ENCODE data around the gene ITIH5.

DNA sequence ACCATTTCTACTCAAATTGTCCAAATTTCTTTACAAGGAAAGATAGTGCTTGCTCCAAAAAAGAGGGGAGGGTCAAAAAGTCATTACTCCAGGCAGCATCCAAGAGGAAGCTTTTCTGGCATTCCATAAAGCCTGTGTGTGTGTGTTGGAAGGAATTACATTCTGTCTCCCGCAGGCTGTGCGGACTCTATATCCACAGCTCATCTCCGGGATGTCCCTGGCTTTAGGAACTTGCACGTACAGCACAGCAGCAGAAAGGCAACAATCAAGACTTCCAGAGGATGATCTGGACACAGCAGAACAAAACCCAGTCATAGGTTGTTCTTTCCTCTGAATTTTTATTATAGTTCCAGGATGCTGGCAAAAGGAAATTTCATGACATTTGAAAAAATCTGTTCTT lies 94.8 kb downstream of the ITIH5 start:
- TF ChIP-seq, protein P1, sequence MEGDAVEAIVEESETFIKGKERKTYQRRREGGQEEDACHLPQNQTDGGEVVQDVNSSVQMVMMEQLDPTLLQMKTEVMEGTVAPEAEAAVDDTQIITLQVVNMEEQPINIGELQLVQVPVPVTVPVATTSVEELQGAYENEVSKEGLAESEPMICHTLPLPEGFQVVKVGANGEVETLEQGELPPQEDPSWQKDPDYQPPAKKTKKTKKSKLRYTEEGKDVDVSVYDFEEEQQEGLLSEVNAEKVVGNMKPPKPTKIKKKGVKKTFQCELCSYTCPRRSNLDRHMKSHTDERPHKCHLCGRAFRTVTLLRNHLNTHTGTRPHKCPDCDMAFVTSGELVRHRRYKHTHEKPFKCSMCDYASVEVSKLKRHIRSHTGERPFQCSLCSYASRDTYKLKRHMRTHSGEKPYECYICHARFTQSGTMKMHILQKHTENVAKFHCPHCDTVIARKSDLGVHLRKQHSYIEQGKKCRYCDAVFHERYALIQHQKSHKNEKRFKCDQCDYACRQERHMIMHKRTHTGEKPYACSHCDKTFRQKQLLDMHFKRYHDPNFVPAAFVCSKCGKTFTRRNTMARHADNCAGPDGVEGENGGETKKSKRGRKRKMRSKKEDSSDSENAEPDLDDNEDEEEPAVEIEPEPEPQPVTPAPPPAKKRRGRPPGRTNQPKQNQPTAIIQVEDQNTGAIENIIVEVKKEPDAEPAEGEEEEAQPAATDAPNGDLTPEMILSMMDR (IDR thresholded peaks at IDR 0.05) = no peak
- no peak for TF ChIP-seq POLR2A (IDR thresholded peaks at IDR 0.05)
